ENCODE results near the gene NIPSNAP2. TPM values are rescaled to one million over a fixed set of nuclear protein-coding genes. Genes with fewer than 3 reads are reported as not detected.

Gene NIPSNAP2
- total and polyA plus RNA-seq, 2 of the 13 experiments (the other 11 are each of a cell fraction or from before 2014, with no cell fraction given), result 40.3 to 61.5 TPM

DNA sequence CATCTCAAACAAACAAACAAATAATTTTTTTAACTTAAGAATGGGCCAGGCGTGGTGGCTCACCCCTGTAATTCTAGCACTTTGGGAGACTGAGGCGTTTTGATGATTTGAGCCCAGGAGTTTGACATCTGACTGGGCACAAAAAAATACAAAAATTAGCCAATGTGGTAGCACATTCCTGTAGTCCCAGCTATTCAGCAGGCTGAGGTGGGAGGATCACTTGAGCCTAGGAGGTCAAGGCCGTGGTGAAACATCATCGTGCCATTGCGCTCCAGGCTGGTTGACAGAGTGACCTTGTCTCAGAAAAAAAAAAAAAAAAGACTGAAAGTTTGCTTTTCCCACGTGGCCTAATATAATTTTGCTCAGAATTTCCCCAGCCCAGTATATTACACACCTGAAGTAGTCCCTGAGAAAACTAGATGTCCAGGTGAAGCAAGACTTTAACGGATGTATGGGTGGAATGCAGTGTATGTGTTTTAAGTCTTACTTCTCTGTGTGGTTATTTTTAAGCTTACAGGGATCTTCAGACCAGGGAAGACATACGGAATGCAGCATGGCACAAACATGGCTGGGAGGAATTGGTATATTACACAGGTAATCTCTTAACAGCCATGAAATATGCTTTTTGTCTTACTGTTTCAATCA is 32.6 kb downstream of the NIPSNAP2 start (continued):
- TF ChIP-seq, protein P1, sequence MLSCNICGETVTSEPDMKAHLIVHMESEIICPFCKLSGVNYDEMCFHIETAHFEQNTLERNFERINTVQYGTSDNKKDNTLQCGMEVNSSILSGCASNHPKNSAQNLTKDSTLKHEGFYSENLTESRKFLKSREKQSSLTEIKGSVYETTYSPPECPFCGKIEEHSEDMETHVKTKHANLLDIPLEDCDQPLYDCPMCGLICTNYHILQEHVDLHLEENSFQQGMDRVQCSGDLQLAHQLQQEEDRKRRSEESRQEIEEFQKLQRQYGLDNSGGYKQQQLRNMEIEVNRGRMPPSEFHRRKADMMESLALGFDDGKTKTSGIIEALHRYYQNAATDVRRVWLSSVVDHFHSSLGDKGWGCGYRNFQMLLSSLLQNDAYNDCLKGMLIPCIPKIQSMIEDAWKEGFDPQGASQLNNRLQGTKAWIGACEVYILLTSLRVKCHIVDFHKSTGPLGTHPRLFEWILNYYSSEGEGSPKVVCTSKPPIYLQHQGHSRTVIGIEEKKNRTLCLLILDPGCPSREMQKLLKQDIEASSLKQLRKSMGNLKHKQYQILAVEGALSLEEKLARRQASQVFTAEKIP (CRISPR knock-in tag; IDR thresholded peaks at IDR 0.05; ENCODE audit: borderline replicate concordance), result no peak
- no peak for TF ChIP-seq IKZF1 (IDR thresholded peaks at IDR 0.05)
- 0 out of 2 replicates have a peak, but pooled peaks have one; percentile 11 for TF ChIP-seq CTCF (CRISPR knock-in tag; IDR thresholded peaks at IDR 0.05)
- no peak for TF ChIP-seq MED13 (CRISPR knock-in tag; IDR thresholded peaks at IDR 0.05)
- TF ChIP-seq RFXANK (CRISPR knock-in tag; IDR thresholded peaks at IDR 0.05), result no peak
- no peak for TF ChIP-seq ZBTB2 (CRISPR knock-in tag; IDR thresholded peaks at IDR 0.05; ENCODE audit: low read depth)
- TF ChIP-seq ZNF350 (CRISPR knock-in tag; IDR thresholded peaks at IDR 0.05; ENCODE audit: borderline replicate concordance, low read depth), result no peak
- no peak for TF ChIP-seq ZNF543 (CRISPR knock-in tag; IDR thresholded peaks at IDR 0.05)
- TF ChIP-seq, protein P2, sequence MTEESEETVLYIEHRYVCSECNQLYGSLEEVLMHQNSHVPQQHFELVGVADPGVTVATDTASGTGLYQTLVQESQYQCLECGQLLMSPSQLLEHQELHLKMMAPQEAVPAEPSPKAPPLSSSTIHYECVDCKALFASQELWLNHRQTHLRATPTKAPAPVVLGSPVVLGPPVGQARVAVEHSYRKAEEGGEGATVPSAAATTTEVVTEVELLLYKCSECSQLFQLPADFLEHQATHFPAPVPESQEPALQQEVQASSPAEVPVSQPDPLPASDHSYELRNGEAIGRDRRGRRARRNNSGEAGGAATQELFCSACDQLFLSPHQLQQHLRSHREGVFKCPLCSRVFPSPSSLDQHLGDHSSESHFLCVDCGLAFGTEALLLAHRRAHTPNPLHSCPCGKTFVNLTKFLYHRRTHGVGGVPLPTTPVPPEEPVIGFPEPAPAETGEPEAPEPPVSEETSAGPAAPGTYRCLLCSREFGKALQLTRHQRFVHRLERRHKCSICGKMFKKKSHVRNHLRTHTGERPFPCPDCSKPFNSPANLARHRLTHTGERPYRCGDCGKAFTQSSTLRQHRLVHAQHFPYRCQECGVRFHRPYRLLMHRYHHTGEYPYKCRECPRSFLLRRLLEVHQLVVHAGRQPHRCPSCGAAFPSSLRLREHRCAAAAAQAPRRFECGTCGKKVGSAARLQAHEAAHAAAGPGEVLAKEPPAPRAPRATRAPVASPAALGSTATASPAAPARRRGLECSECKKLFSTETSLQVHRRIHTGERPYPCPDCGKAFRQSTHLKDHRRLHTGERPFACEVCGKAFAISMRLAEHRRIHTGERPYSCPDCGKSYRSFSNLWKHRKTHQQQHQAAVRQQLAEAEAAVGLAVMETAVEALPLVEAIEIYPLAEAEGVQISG (CRISPR knock-in tag; IDR thresholded peaks at IDR 0.05), result no peak
- no peak for TF ChIP-seq PCBP2 (optimal IDR thresholded peaks at IDR 0.05; ENCODE audit: low read depth, low read length, poor library complexity, severe bottlenecking)
- TF ChIP-seq, protein P3, sequence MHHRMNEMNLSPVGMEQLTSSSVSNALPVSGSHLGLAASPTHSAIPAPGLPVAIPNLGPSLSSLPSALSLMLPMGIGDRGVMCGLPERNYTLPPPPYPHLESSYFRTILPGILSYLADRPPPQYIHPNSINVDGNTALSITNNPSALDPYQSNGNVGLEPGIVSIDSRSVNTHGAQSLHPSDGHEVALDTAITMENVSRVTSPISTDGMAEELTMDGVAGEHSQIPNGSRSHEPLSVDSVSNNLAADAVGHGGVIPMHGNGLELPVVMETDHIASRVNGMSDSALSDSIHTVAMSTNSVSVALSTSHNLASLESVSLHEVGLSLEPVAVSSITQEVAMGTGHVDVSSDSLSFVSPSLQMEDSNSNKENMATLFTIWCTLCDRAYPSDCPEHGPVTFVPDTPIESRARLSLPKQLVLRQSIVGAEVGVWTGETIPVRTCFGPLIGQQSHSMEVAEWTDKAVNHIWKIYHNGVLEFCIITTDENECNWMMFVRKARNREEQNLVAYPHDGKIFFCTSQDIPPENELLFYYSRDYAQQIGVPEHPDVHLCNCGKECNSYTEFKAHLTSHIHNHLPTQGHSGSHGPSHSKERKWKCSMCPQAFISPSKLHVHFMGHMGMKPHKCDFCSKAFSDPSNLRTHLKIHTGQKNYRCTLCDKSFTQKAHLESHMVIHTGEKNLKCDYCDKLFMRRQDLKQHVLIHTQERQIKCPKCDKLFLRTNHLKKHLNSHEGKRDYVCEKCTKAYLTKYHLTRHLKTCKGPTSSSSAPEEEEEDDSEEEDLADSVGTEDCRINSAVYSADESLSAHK (CRISPR knock-in tag; IDR thresholded peaks at IDR 0.05; ENCODE audit: borderline replicate concordance), result no peak
- TF ChIP-seq RXRA (CRISPR knock-in tag; IDR thresholded peaks at IDR 0.05), result peak; percentile 81; the same call in 1 of the 2 replicates
- TF ChIP-seq MEIS2 (CRISPR knock-in tag; IDR thresholded peaks at IDR 0.05), result no peak
- no peak for TF ChIP-seq HMGXB4 (CRISPR knock-in tag; IDR thresholded peaks at IDR 0.05; ENCODE audit: borderline replicate concordance in 1 of 2, low read depth in 1 of 2)
- peak; percentile 92 for TF ChIP-seq RARA (CRISPR knock-in tag; IDR thresholded peaks at IDR 0.05)
- no peak for TF ChIP-seq KMT2A (CRISPR knock-in tag; IDR thresholded peaks at IDR 0.05)
- peak; percentile 75; the same call in 1 of the 2 replicates for TF ChIP-seq DPF2 (CRISPR knock-in tag; IDR thresholded peaks at IDR 0.05; ENCODE audit: borderline replicate concordance, low read depth)
